K562 (cell line): ENCODE data around the gene TMC5. TPM values are rescaled to one million over a fixed set of nuclear protein-coding genes. Genes with fewer than 3 reads are reported as not detected.

Source experiments
- C11orf30 ChIP-seq: fragments of 450-650 bp; IDR thresholded peaks from 2 replicates; pipeline ENCODE4 v1.6.1; 2016; ENCODE audit warnings: low read depth, mild to moderate bottlenecking
- E2F3 ChIP-seq: fragments of 250-450 bp; sonication (Bioruptor Pico); IDR thresholded peaks from 2 replicates; pipeline ENCODE4 v1.4.0; 2020; ENCODE audit warnings: mild to moderate bottlenecking
- ETV6 ChIP-seq, 3 experiments: fragments of 150-350 bp in 1 of 3; sonication (generic) in 1 of 3; formaldehyde crosslinking in 1 of 3; IDR thresholded peaks; 2 replicates each; pipeline versions ENCODE4 v1.6.1 to v1.8.0; 2014 to 2022; ENCODE audit warnings: borderline replicate concordance in 2 of 3, low read depth in 2 of 3, antibody characterized with exemption in 1 of 3, low read length in 1 of 3, mild to moderate bottlenecking in 1 of 3, missing genetic modification reagents in 1 of 3
- HMGN3 ChIP-seq: IDR thresholded peaks from 2 replicates; pipeline ENCODE4 v1.6.1; 2011; ENCODE audit warnings: borderline replicate concordance, low read depth, mild to moderate bottlenecking, mixed read lengths, low read length; ENCODE audit not compliant: insufficient read length; ENCODE audit errors: extremely low read depth
- MAZ ChIP-seq, 2 experiments: fragments of 450-650 bp in 1 of 2; sonication (generic) in 1 of 2; formaldehyde crosslinking; IDR thresholded peaks in 1 of 2; conservative IDR thresholded peaks in 1 of 2; 2 replicates each; pipeline versions ENCODE4 v1.4.0 to v1.5.0; 2020; ENCODE audit warnings: mild to moderate bottlenecking in 1 of 2, missing genetic modification reagents in 1 of 2
- NFE2 ChIP-seq: IDR thresholded peaks from 2 replicates; pipeline ENCODE4 v1.6.1; 2014; ENCODE audit warnings: antibody characterized with exemption, low read depth
- RFX5 ChIP-seq: IDR thresholded peaks from 2 replicates; pipeline ENCODE4 v1.6.1; 2011; ENCODE audit warnings: low read depth, mild to moderate bottlenecking, improper control_type of control experiment, low read length
- RNF2 ChIP-seq: sonication (generic); IDR thresholded peaks from 2 replicates; pipeline ENCODE4 v1.6.1; 2016
- TBP ChIP-seq: optimal IDR thresholded peaks from 2 replicates; pipeline ENCODE3; 2011; ENCODE audit warnings: low read depth, low read length, improper control_type of control experiment
- TCFL5 ChIP-seq: fragments of 250-450 bp; sonication (Bioruptor Pico); conservative IDR thresholded peaks from 2 replicates; pipeline ENCODE4 v1.6.1; 2021; ENCODE audit warnings: mild to moderate bottlenecking, moderate library complexity, matching md5 sums
- ZNF311 ChIP-seq: fragments of 250-450 bp; sonication (Bioruptor Pico); IDR thresholded peaks from 2 replicates; pipeline ENCODE4 v1.4.0; 2020; ENCODE audit warnings: mild to moderate bottlenecking, moderate library complexity
- ZNF639 ChIP-seq, 2 experiments: fragments of 200-800 bp in 1 of 2; sonication (Bioruptor generic) in 1 of 2; sonication (generic) in 1 of 2; formaldehyde crosslinking in 1 of 2; IDR thresholded peaks in 1 of 2; conservative IDR thresholded peaks in 1 of 2; 2 replicates each; pipeline versions ENCODE4 v1.5.0 to v1.6.1; 2016 to 2020; ENCODE audit warnings: missing compliant biosample characterization in 1 of 2, missing genetic modification characterization in 1 of 2, missing genetic modification reagents in 1 of 2
- polyA plus RNA-seq, 8 experiments: library from polyadenylated mRNA; depleted of rRNA in 4 of 8; stranded (reverse) in 5 of 8; unstranded in 3 of 8; fragments of >200 nt; fragmentation: Nextera tagmentation in 2 of 8; fragmentation: Illumina TruSeq in 1 of 8; extraction: Ambion mirVana in 2 of 8; extraction: Trizol in 1 of 8; gene quantifications; 2 replicates each; pipeline versions ENCODE4 v1.2.1 to v1.2.3, GENCODE V29; 2011 to 2014; ENCODE audit warnings: inconsistent platforms in 1 of 8, missing spikeins in 1 of 8
- total RNA-seq, 7 experiments: library from RNA; depleted of rRNA in 6 of 7; stranded (reverse); fragments of >200 nt in 6 of 7; fragmentation: Illumina TruSeq in 2 of 7; extraction: Trizol in 2 of 7; gene quantifications; 2 replicates each; pipeline versions ENCODE4 v1.2.1 to v1.2.3, GENCODE V29; 2011 to 2021; ENCODE audit warnings: low replicate concordance in 1 of 7
- TF ChIP-seq, protein P1 (sequence below), 2 experiments: fragments of 150-350 bp in 1 of 2; IDR thresholded peaks; 2 replicates each; pipeline ENCODE4 v1.6.1; 2012 to 2016; ENCODE audit warnings: low read depth in 2 of 2, low read length in 2 of 2, mild to moderate bottlenecking in 1 of 2, moderate library complexity in 1 of 2
- TF ChIP-seq, protein P2 (sequence below): fragments of 450-650 bp; formaldehyde crosslinking; conservative IDR thresholded peaks from 2 replicates; pipeline ENCODE4 v1.4.0; 2022; ENCODE audit warnings: mild to moderate bottlenecking, missing genetic modification characterization
- TF ChIP-seq, protein P3 (sequence below), 2 experiments: IDR thresholded peaks; 2 replicates each; pipeline ENCODE4 v1.6.1; 2011; ENCODE audit warnings: borderline replicate concordance in 1 of 2, control low read depth in 1 of 2, low read depth in 1 of 2, low read length in 1 of 2, mild to moderate bottlenecking in 1 of 2, mixed read lengths in 1 of 2, moderate library complexity in 1 of 2; ENCODE audit not compliant: insufficient read depth in 1 of 2, insufficient read length in 1 of 2, poor library complexity in 1 of 2, severe bottlenecking in 1 of 2; ENCODE audit errors: extremely low read depth in 1 of 2
- TF ChIP-seq, protein P4 (sequence below): sonication (generic); formaldehyde crosslinking; IDR thresholded peaks from 2 replicates; pipeline ENCODE4 v1.8.1; 2023; ENCODE audit warnings: mild to moderate bottlenecking, missing genetic modification reagents

Gene TMC5
- total and polyA plus RNA-seq, 9 of the 15 experiments (the other 6 are each of a cell fraction or from before 2014, with no cell fraction given) = 0.83 to 2.6 (median 1.6) TPM

DNA sequence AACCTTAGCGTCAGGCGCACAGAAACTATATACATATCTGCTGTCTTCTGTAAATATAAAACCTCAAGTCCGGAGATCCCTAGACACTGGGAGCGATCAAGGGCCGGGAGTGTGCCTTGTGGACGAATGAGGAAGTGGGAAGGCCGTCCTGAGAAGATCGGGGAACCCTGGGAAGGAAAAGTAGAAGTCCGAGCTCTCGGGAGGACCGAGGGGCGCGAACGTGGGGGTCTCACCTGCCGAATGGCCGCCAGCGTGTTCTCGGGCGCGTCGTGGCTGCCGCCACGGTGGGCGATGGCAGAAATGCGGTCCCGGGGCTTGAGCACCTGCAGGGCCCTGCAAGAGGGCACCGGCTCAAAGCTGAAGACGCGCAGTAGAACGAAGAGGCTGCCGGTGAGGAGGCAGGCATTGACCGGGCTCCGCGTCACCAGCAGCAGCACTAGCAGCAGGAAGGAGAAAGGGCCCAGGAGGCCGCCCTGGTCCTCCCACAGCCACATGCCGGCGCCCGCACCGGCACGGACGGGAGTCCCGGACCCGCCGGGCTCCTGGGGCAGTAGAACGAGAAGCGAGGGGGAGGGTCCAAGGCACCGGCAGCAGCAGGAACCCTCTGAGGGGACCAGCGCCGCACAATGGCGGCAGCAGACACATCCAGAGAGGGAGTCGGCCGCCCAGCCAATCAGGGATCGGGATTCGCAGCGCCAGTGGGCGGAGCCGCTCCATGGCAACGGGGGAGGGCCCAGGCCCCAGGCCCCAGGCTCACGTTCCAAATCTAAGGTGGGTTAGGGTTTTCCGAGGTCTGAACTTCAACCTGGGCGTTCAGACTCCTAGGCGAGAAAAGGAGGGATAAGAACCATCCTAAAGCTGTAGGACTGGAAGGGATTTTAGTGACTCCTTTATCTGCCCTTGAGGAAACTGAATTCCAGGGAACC is 104.1 kb downstream of the TMC5 start, which contains the start of gene GDE1 (continued):
- TF ChIP-seq, protein P1, sequence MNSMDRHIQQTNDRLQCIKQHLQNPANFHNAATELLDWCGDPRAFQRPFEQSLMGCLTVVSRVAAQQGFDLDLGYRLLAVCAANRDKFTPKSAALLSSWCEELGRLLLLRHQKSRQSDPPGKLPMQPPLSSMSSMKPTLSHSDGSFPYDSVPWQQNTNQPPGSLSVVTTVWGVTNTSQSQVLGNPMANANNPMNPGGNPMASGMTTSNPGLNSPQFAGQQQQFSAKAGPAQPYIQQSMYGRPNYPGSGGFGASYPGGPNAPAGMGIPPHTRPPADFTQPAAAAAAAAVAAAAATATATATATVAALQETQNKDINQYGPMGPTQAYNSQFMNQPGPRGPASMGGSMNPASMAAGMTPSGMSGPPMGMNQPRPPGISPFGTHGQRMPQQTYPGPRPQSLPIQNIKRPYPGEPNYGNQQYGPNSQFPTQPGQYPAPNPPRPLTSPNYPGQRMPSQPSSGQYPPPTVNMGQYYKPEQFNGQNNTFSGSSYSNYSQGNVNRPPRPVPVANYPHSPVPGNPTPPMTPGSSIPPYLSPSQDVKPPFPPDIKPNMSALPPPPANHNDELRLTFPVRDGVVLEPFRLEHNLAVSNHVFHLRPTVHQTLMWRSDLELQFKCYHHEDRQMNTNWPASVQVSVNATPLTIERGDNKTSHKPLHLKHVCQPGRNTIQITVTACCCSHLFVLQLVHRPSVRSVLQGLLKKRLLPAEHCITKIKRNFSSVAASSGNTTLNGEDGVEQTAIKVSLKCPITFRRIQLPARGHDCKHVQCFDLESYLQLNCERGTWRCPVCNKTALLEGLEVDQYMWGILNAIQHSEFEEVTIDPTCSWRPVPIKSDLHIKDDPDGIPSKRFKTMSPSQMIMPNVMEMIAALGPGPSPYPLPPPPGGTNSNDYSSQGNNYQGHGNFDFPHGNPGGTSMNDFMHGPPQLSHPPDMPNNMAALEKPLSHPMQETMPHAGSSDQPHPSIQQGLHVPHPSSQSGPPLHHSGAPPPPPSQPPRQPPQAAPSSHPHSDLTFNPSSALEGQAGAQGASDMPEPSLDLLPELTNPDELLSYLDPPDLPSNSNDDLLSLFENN (IDR thresholded peaks at IDR 0.05; ENCODE audit: low read depth in 2 of 2, low read length in 2 of 2) = no peak
- no peak for TF ChIP-seq E2F3 (CRISPR knock-in tag)
- TF ChIP-seq, protein P2, sequence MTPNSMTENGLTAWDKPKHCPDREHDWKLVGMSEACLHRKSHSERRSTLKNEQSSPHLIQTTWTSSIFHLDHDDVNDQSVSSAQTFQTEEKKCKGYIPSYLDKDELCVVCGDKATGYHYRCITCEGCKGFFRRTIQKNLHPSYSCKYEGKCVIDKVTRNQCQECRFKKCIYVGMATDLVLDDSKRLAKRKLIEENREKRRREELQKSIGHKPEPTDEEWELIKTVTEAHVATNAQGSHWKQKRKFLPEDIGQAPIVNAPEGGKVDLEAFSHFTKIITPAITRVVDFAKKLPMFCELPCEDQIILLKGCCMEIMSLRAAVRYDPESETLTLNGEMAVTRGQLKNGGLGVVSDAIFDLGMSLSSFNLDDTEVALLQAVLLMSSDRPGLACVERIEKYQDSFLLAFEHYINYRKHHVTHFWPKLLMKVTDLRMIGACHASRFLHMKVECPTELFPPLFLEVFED (CRISPR knock-in tag) = no peak
- no peak for TF ChIP-seq RNF2
- no peak for TF ChIP-seq TCFL5 (CRISPR knock-in tag)
- no peak for TF ChIP-seq NFE2
- no peak for TF ChIP-seq ZNF639 (CRISPR knock-in tag; conservative IDR thresholded peaks at IDR 0.05 in 1 of 2, IDR thresholded peaks at IDR 0.05 in 1 of 2)
- TF ChIP-seq ETV6 (IDR thresholded peaks at IDR 0.05; ENCODE audit: borderline replicate concordance in 1 of 2, low read depth in 2 of 2, low read length in 1 of 2) = no peak
- TF ChIP-seq ETV6 (CRISPR knock-in tag; IDR thresholded peaks at IDR 0.05; ENCODE audit: borderline replicate concordance) = no peak
- peak; percentile 57 to 70 for TF ChIP-seq MAZ (CRISPR knock-in tag; conservative IDR thresholded peaks at IDR 0.05 in 1 of 2, IDR thresholded peaks at IDR 0.05 in 1 of 2)
- TF ChIP-seq TBP = peak; percentile 73
- TF ChIP-seq, protein P3, sequence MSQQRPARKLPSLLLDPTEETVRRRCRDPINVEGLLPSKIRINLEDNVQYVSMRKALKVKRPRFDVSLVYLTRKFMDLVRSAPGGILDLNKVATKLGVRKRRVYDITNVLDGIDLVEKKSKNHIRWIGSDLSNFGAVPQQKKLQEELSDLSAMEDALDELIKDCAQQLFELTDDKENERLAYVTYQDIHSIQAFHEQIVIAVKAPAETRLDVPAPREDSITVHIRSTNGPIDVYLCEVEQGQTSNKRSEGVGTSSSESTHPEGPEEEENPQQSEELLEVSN (IDR thresholded peaks at IDR 0.05; ENCODE audit: borderline replicate concordance in 1 of 2, extremely low read depth in 1 of 2, insufficient read depth in 1 of 2, insufficient read length in 1 of 2, low read depth in 1 of 2, low read length in 1 of 2, poor library complexity in 1 of 2, severe bottlenecking in 1 of 2) = peak in 1 of 2 experiments; percentile 71
- TF ChIP-seq, protein P4, sequence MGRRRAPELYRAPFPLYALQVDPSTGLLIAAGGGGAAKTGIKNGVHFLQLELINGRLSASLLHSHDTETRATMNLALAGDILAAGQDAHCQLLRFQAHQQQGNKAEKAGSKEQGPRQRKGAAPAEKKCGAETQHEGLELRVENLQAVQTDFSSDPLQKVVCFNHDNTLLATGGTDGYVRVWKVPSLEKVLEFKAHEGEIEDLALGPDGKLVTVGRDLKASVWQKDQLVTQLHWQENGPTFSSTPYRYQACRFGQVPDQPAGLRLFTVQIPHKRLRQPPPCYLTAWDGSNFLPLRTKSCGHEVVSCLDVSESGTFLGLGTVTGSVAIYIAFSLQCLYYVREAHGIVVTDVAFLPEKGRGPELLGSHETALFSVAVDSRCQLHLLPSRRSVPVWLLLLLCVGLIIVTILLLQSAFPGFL (CRISPR knock-in tag) = no peak
- TF ChIP-seq RFX5 = no peak
- peak; percentile 71 for TF ChIP-seq HMGN3
- TF ChIP-seq ZNF311 (CRISPR knock-in tag) = no peak
- TF ChIP-seq C11orf30 = no peak
